IPS-15b (cell line): ENCODE data around the gene KRT6A.
"Not testable (repeated sequence)": the region's sequence is repeated elsewhere in the genome, so short reads cannot be mapped to it uniquely, and the experiment has no call there.

ENCODE experiments used
- H3K27me3 ChIP-seq: one replicate; pipeline ENCODE4 v1.6.1; 2013; ENCODE audit warnings: low read length; ENCODE audit not compliant: control insufficient read depth, insufficient read depth
- H3K36me3 ChIP-seq: one replicate; pipeline ENCODE4 v1.6.1; 2013; ENCODE audit warnings: low read length; ENCODE audit not compliant: control insufficient read depth, insufficient read depth
- H3K4me1 ChIP-seq: one replicate; pipeline ENCODE4 v1.6.1; 2013; ENCODE audit warnings: mild to moderate bottlenecking, low read length; ENCODE audit not compliant: control insufficient read depth, insufficient read depth
- H3K4me3 ChIP-seq: one replicate; pipeline ENCODE4 v1.5.1; 2013; ENCODE audit warnings: low read depth, low read length
- H3K9ac ChIP-seq: one replicate; pipeline ENCODE4 v1.6.1; 2013; ENCODE audit warnings: low read depth, mild to moderate bottlenecking, low read length
- H3K9me3 ChIP-seq: one replicate; pipeline ENCODE4 v1.6.1; 2013; ENCODE audit warnings: mild to moderate bottlenecking, low read length; ENCODE audit not compliant: control insufficient read depth, insufficient read depth

Gene KRT6A

GRCh38 chr12:52515319-52515646 is 22.2 kb upstream of the KRT6A start:
- H3K4me3 ChIP-seq, result no peak overlapping the region
- no peaks in the 10 kb centered on the region for H3K27me3 ChIP-seq
- H3K36me3 ChIP-seq, result no peaks in the 10 kb centered on the region
- H3K4me1 ChIP-seq, result no peaks in the 10 kb centered on the region
- no peak overlapping the region for H3K9ac ChIP-seq
- H3K9me3 ChIP-seq, result no peaks in the 10 kb centered on the region

- Histone ChIP-seq H3K9me3 (no peaks in the 10 kb centered on the region), H3K4me3 (no peak overlapping the region), H3K27me3 (no peaks in the 10 kb centered on the region), H3K36me3 (no peaks in the 10 kb centered on the region), H3K9ac (no peak overlapping the region), H3K4me1 (no peaks in the 10 kb centered on the region)
Measured at GRCh38 chr12:52514471-52515318, 21.6 kb upstream of the KRT6A start.

- Histone ChIP-seq H3K4me3 (no peak overlapping the region), H3K9me3 (no peaks in the 10 kb centered on the region), H3K27me3 (no peaks in the 10 kb centered on the region), H3K4me1 (no peaks in the 10 kb centered on the region), H3K9ac (no peak overlapping the region), H3K36me3 (no peaks in the 10 kb centered on the region)
Measured at GRCh38 chr12:52513736-52514135, 20.7 kb upstream of the KRT6A start.

- Histone ChIP-seq H3K27me3 (no peaks in the 10 kb centered on the region), H3K9me3 (no peaks in the 10 kb centered on the region), H3K4me1 (no peaks in the 10 kb centered on the region), H3K9ac (no peak overlapping the region), H3K4me3 (no peak overlapping the region), H3K36me3 (no peaks in the 10 kb centered on the region)
Measured at GRCh38 chr12:52508211-52508610, 15.2 kb upstream of the KRT6A start.

- H3K27me3 ChIP-seq, result no peaks in the 10 kb centered on the region
- no peaks in the 10 kb centered on the region for H3K4me1 ChIP-seq
- no peaks in the 10 kb centered on the region for H3K36me3 ChIP-seq
- no peak overlapping the region for H3K4me3 ChIP-seq
- no peak overlapping the region for H3K9ac ChIP-seq
- no peaks in the 10 kb centered on the region for H3K9me3 ChIP-seq
Measured at GRCh38 chr12:52506858-52507715, 14.0 kb upstream of the KRT6A start.

GRCh38 chr12:52502877-52503276 is 9.8 kb upstream of the KRT6A start:
- H3K9ac ChIP-seq, result no peak overlapping the region
- H3K4me3 ChIP-seq, result no peak overlapping the region
- H3K36me3 ChIP-seq, result no peaks in the 10 kb centered on the region
- H3K9me3 ChIP-seq, result no peaks in the 10 kb centered on the region
- H3K4me1 ChIP-seq, result no peaks in the 10 kb centered on the region
- no peaks in the 10 kb centered on the region for H3K27me3 ChIP-seq

GRCh38 chr12:52501490-52501889 is 8.4 kb upstream of the KRT6A start:
- Histone ChIP-seq H3K9ac (no peak overlapping the region), H3K9me3 (no peaks in the 10 kb centered on the region), H3K4me3 (no peak overlapping the region), H3K27me3 (no peaks in the 10 kb centered on the region), H3K4me1 (no peaks in the 10 kb centered on the region), H3K36me3 (no peaks in the 10 kb centered on the region)

GRCh38 chr12:52500574-52500973 is 7.5 kb upstream of the KRT6A start:
- H3K4me3 ChIP-seq, H3K4me1 ChIP-seq, H3K36me3 ChIP-seq, H3K27me3 ChIP-seq, H3K9me3 ChIP-seq, H3K9ac ChIP-seq: not testable (repeated sequence)

- H3K9me3 ChIP-seq, result no peaks in the 10 kb centered on the region
- H3K4me1 ChIP-seq, result peaks cover 12% of the 10 kb centered on the region
- no peak overlapping the region for H3K4me3 ChIP-seq
Measured at GRCh38 chr12:52499806-52500560, 6.9 kb upstream of the KRT6A start.

GRCh38 chr12:52498946-52499345 is 5.9 kb upstream of the KRT6A start:
- H3K9ac ChIP-seq, result no peak overlapping the region
- H3K4me1 ChIP-seq, result peaks cover 17% of the 10 kb centered on the region
- H3K4me3 ChIP-seq, result no peak overlapping the region
- H3K27me3 ChIP-seq, result no peaks in the 10 kb centered on the region
- H3K36me3 ChIP-seq, result no peaks in the 10 kb centered on the region
- H3K9me3 ChIP-seq, result no peaks in the 10 kb centered on the region

More at GRCh38 chr12:52499806-52500560, 6.9 kb upstream of the KRT6A start:
- no peaks in the 10 kb centered on the region for H3K36me3 ChIP-seq
- no peaks in the 10 kb centered on the region for H3K27me3 ChIP-seq
- no peak overlapping the region for H3K9ac ChIP-seq

GRCh38 chr12:52497975-52498374 is 4.9 kb upstream of the KRT6A start:
- H3K4me1 ChIP-seq, result peaks cover 17% of the 10 kb centered on the region
- H3K4me3 ChIP-seq, result no peak overlapping the region
- no peaks in the 10 kb centered on the region for H3K9me3 ChIP-seq
- H3K27me3 ChIP-seq, result no peaks in the 10 kb centered on the region
- no peaks in the 10 kb centered on the region for H3K36me3 ChIP-seq
- no peak overlapping the region for H3K9ac ChIP-seq
